ENCODE data around the gene AMN.

AMN gene

GRCh38 chr14:102947321-102948103, 25.0 kb downstream of the AMN start:
- no peak for DNase-seq

- no peak for DNase-seq
These were observed 26.2 kb downstream of the AMN start for GRCh38 chr14:102948698-102949061.

GRCh38 chr14:102949062-102949800, 26.8 kb downstream of the AMN start:
- DNase-seq: peak; percentile 52 to 59

GRCh38 chr14:102949801-102950451, 27.5 kb downstream of the AMN start:
- no peak for DNase-seq

- DNase-seq: no peak
These were observed 28.6 kb downstream of the AMN start for GRCh38 chr14:102951034-102951433.

GRCh38 chr14:102951799-102952198, 29.3 kb downstream of the AMN start:
- DNase-seq: no peak

- no peak for DNase-seq
These were observed 29.8 kb downstream of the AMN start for GRCh38 chr14:102952276-102952675.

GRCh38 chr14:102953100-102953499, 30.6 kb downstream of the AMN start:
- DNase-seq: no peak

GRCh38 chr14:102954081-102954789, 31.8 kb downstream of the AMN start:
- DNase-seq: no peak

GRCh38 chr14:102955636-102956408, 33.4 kb downstream of the AMN start:
- no peak for DNase-seq

- no peak for DNase-seq
These were observed 34.8 kb downstream of the AMN start for GRCh38 chr14:102957222-102957621.

- no peak for DNase-seq
These were observed 36.0 kb downstream of the AMN start for GRCh38 chr14:102958461-102958860.

- no peak for DNase-seq
These were observed 39.7 kb downstream of the AMN start for GRCh38 chr14:102962111-102962627.

GRCh38 chr14:102964152-102964730, 41.8 kb downstream of the AMN start:
- no peak for DNase-seq

- DNase-seq: no peak
These were observed 42.8 kb downstream of the AMN start for GRCh38 chr14:102965282-102965681.

GRCh38 chr14:102965971-102966655, 43.6 kb downstream of the AMN start:
- no peak for DNase-seq

- no peak for DNase-seq
These were observed 44.4 kb downstream of the AMN start for GRCh38 chr14:102966681-102967505.

- DNase-seq: no peak
These were observed 45.0 kb downstream of the AMN start for GRCh38 chr14:102967506-102967795.

GRCh38 chr14:102968306-102968705, 45.8 kb downstream of the AMN start:
- DNase-seq: no peak

GRCh38 chr14:102969060-102969791, 46.8 kb downstream of the AMN start:
- DNase-seq: no peak
